HG03575 (cell line): ENCODE results near the gene CCR4.
"Not testable (repeated sequence)": the region's sequence is repeated elsewhere in the genome, so short reads cannot be mapped to it uniquely, and the experiment has no call there.

ENCODE experiments used
- ATAC-seq: cut with Tn5 transposase; IDR thresholded peaks from one replicate; pipeline ENCODE4 v1.9.1; 2021; ENCODE audit not compliant: unreplicated experiment, insufficient number of reproducible peaks, low FRiP score; ENCODE audit errors: extremely low read depth

The CCR4 gene

DNA sequence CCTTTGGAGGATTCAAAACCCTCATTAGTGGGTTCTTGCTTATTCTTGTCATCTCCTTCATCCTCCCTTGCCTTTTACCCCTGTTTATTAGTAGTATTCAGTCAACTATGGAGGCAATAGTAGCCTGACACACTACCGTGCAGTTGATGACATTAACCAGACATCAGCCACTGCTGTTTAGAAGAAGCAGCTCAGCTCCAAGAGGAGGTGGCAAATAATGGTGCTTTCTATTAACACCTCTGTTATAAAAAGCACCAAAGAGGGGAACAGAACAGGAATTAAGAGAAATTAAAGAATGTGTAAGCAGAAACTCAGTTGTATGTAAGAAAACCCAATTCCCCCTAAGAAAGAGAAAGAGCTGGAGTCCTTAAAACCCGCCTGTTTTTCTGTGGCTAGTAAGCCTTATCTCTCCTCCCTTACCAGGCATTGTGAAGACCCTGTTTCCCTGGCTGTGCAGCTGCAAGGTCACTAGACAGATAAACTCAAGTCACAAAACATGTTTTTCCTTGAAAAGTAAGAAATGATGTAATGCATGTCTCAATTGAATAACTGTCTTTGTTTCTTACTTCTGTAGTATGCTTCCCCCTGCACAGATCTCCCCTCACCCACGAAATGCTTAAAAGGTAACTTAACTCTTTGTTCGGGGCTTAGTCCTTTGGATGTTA is 21.2 kb downstream of the CCR4 start:
- no peak for ATAC-seq

DNA sequence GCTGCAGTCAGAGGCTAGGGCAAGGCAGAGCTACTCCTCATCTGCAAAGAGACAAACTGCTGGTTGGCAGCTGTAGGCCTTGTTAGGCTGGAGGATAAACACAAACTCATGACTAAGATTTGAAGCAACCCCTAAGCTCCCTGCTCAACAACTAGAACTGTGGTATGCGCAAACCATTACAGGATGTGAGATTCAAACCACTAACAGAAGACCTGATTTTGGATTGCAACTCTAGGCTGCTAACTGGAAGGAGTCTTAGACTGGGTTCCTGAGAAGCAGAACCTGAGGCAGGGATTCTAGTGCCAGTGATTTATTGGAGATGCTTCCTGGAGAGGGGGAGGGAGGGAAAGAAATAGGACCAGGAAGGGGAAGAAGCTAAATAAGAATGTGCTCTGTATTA is 22.5 kb downstream of the CCR4 start:
- peak; percentile 93 for ATAC-seq

DNA sequence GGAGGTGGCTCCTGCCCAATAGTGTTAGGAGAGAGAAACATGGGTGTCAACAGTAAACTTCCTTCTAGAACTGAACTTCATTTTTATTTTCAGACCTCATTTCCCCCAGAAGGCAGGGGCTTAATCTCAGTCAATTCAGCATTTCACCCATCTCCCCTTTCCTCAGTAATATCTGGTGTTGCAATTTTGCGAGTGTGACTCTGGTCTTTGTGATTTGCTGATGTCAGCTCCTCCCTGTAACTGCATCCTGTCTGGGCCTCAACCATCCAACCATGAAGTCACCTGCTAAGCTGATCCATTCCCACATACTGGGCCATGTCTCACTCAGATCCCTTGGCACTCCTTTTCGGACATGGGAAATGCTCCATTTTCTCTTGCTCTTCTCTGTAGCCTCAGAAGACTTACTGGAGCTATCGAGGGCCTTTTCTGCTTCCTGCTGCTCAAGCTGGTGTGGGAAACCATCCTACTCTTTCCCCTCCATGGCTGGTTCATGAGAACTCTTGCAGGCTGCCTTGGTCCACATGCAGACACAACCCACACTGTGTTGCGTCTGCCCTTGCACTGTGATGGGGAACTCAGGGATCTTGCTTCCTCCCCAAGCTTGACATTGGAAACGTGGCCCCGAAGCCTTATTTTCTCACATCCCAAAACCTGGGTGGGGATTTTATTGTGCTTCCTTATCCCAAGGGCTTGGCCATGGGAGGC is 24.6 kb downstream of the CCR4 start:
- no peak for ATAC-seq

DNA sequence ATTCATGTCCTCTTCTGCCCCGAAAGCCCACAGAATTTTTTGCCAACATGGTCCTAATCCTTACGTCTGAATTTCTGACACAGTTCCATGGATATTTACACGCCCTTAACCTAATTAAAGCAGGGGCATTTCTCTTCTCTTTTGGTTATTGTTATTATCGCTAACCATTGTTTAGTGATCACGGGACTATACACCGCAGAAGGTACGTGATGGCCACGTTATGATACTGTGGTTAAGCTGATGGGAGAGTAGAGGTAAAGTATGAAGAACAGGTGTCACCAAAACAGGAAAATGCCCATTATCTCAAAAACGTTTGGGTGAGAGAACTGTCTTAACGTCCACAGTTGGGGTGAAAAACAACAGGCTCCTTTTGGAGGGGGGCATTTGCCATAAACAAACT is 26.4 kb downstream of the CCR4 start:
- no peak for ATAC-seq

DNA sequence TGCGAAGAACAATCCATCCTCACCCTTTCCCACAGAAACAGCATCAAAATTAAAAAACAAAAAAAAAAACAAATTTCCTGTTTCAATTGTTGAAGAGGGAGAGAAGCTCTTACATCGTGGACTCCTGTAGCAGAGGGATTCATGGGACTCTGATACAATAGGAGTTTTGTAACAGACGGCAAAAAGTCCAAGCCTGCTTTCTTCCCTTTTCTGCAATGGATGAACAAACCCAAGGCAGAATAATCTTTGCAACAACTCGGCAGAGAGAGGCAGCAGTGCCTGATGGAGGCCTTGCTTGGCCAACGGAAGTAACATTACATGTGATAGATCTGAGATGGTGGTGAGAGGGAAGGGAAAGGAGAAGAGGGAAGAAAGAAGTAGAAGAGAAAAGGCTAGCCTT is 26.9 kb downstream of the CCR4 start:
- no peak for ATAC-seq

DNA sequence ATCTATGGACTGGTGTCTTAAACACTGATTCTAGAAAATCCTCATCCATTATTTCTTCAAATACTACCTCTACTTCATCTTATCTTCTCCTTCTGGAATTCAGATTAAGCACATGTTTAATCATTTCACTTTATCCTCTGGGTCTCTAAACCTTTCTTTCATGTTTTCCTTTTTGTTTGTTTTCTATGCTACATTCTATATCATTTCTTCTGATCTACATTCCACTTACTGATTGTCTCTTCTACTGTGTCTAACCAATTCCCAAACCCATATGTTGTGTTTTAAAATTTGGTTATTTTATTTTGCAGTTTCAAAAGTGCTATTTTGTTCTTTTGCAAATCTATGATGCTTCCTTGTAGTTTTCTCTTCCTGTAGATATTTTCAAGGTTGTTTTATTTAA is 31.7 kb downstream of the CCR4 start:
- ATAC-seq: no peak

DNA sequence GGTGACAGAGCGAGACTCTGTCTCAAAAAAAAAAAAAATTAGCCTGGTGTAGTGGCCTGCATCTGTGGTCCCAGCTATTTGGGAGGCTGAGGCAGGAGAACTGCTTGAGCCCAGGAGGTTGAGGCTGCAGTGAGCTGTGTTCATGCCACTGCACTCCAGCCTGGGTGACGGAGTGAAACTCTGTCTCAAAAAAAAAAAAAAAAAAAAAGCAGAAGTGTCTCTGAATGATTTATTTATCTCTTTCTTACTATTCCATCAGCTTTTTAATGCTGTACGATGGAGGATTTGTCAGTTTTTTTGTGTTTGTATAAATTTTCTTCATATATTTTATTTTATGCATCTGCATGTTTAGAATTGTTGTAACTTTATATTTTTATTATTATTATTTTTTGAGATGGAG is 33.5 kb downstream of the CCR4 start:
- not testable (repeated sequence) for ATAC-seq

DNA sequence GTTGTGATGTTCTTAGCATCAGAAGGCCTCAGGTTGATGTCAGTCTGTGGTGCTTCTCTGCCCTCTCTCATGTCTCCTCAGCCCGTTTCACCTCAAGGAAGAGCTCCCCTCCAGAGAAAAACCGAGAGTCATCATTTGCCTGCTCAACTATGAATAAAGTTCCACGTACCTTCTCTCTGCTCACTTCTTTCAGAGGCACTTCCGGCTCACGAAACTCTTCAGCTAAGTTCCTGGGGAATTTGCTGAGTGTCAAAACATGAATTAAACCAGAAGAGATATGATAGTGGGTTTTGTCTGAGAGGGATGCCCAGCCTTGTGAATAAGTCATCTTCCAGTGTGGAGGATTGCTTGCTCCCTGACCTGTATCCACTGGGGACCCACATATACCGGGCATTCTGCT is 37.7 kb downstream of the CCR4 start:
- no peak for ATAC-seq

DNA sequence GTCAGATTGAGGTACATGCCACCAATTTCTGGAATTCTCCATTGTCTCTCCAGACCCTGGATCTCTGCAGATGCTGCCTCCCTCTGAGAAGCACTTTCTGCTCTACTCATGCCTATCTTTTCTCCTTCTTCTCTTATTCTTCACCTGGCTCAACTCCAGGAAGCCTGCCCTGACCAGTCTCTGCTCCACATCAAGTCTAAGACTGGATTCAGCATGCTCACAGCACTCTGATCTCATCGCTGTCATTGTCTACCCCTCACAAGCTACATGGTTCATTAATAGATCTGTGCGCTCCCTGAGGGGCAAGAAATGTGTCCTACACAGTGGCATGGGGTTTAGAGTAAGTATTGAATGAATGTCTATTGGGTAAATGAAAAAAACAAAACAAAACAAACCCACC is 38.7 kb downstream of the CCR4 start:
- no peak for ATAC-seq

DNA sequence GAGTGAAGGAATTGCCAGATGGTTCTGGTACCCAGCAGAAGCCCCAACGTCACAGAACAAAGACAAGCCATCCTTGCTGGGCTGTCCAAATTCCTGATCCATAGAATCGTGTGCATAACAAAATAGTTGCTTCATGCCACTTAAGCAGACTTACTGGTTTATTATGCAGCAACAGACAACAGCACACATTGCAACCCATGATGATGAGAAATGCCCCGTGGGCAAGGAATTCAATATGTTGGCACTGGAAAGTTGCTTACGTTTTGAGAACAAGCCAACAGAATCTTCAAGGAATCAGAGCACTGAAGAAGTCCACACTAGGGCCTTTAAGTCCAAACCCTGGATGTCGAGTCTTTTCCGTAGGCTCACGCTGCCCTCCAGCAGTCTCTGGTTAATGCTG is 40.3 kb downstream of the CCR4 start:
- ATAC-seq: no peak

DNA sequence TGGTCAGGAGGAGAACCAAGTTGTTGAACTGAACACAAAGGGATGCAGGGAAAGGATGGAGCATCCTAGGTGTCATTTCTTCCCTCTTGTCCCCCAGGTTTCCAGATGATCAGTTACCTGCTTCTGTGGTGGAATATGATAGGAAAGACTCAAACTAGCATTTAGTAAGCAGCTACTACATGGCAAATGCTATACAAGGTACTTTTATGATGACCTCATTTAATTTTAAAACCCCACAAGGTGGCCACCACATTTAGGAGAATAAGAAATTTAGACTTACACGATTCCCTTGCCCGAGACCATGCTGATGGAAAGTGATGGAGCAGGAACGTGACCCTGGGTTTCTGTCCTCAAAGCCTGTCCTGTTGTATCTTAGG is 40.9 kb downstream of the CCR4 start:
- ATAC-seq: peak; percentile 5

DNA sequence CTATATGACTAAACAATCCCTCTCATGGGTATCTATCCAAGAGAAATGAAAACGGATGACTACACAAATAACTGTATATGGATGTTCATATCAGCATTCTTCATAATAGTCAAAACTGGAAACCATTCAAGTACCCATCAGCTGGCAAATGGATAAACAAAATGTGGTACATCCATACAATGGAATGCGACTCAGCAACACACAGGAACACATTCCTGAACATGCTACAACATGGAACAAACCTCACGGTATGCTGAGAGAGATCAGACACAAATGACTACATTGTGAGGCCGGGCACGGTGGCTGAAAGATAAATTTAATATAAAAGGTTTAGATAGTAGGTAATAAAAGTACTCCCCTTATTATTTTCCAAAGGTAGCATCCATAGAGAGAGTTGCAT is 42.6 kb downstream of the CCR4 start:
- no peak for ATAC-seq

DNA sequence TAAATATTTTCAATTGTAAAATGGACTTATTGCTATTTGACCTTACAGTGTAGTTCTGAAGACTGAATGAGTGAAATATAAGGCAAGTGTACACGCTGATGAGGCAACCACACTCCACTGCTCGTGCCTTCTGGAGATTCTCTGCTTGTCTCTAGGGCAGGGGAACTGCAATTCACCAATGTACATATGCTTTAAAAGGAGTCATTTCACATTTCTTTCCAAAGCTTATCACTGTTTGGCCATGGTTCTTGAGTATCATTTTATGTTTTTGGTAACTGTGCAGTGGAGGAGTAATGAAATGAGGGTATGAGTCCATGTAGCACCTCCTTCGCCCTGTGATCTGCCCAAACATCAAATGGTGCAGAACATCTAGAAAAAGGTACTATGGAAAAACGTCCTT is 43.7 kb downstream of the CCR4 start:
- no peak for ATAC-seq

DNA sequence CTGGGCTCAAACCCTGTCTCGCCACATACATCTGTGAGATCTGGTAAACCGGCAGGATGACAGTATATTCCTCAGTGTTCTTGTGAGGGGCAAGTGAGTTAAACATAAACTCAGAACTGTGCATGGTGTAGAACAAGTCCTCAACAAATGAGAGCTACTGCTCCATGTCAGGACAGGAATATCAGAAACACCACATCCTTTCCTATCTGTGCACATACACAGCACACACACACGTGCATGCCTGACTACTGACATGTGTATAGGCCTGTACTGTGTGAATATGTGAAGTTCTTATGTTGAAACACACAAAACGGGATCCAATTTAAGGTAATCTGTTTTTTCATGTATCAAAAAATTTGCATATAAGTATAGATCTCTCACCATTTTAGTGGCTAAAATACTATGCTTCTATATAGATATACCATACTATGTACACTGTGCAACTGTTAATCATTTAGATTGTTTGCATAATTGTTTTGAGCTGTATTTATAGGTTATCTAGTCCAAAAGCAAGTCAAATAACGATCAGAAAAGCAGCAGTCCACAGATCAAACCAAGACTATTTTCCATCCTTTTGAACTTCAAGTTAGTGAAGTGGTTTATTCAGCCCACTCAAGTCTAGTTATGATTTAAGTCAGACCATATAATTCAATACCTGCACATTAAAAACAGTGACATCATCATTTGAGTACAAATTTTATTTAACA is 44.8 kb downstream of the CCR4 start:
- no peak for ATAC-seq

DNA sequence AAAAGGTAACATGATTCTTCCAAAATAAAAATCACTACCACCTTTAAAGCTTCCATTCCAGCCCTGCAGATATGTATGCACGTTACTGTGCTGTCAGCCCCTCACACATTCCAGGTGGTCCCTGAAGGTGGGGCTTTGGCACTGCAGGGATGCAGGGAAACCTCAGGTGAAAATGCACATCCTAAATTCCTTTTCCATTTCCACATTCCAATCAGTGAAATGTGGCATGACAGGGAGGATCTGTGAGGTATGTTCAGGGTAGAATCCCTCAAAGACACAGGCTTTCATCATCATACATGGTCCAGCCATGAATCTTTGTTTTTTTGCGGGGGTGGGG is 45.3 kb downstream of the CCR4 start:
- ATAC-seq: no peak

DNA sequence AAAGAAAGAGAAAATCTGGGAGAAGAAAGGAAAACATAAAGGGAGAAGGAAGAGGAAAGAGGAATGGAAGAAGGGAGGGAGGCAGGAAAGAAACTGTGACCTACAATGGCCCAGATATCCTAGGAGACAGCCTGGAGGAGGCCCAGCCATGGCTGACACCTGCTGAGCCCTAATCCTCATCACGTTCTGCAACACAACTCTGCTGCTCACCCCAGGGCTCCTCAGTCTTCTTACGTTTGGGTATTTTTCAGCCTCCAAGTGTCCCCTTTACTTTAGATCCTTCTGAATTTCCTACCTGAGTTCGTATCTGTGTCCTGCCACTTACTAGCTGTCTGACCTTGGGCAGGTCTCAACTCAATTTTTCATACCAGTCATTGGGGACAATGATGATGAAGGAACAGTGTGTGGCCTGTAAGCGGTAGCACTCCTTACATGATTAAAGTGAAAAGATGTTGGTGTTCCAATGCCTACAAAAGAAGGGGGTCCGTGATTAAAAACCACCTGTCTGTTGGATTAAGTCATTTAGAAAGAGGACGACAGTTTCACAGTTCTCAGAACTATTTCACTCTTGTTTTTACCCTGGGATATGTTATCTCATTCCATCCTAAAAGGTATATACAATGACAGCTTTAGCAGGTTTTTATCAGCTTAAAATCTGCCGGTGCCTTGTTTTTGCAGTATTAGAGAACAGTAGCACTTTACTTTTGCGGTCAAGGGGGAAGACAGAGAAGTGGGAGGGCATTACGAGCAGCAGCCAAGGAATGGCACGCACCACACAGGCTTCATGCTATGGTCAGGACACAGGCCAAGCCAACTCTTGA is 47.4 kb downstream of the CCR4 start:
- no peak for ATAC-seq

DNA sequence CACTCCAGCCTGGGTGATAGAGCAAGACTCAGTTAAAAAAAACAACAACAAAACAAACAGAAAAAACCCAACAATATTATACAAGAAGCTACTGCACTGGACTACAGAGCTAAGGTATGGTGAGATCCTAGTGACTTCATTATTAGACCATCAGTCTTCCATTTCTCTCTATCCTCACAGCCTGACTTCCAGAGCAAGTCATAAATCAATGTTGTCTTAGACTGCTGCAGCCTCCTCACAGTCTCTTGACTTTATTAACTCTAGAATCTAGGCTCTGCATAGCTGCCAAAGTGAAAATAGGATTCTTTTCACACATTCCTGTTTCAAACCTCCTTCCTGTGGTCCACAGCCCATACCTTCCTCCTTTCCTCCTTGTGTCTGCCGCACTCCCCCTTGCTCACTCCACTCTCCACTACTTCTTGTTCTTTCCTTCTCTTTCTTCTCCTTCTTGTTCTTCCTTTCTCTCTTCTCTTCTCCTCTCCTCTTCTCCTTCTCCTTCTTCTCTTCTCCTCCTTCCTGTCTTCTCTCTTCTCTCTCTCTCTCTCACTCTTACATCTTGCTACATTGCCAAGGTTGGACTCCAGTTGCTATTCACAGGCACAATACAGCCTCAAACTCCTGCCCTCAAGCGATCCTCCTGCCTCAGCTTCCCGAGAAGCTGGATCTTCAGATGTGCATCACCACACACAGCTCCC is 49.4 kb downstream of the CCR4 start:
- no peak for ATAC-seq

DNA sequence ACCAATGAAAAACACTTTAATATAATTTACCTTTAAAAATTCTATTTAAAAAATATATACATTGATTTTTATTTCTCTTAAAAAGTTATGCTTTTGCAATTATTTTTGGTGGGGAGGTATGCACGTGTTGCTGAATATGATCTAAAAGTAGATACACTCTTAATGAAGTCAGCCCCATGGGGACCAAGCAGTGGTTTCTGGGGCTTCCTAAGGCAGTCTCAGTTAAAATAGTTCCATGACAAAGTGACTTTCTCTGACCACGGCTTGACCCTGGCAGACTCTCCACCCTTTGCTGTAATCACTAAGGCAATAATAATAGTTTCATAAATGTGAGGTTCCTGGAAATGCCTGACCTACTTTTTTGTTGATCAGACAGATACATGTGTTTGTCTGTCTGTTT is 50.4 kb downstream of the CCR4 start:
- ATAC-seq: no peak

DNA sequence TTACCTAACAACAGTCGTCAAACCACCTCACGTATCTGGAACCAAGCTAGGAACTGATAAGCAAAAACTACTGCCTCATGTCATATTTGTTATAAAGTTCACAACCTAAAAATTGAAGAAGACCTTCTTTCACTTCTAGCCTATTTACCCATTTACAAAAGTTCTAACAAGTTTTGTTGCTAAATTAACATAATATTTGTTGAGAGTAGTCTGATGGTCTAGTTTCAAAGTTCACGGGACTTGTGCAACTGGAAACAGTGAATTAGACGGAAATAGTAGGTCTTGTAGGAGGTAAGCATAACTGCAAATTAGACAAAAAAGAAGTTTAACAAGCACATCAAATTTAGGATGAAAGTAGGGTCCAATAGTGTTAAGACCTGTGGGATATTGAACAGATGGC is 51.9 kb downstream of the CCR4 start:
- no peak for ATAC-seq
